DOHH2 (cell line): ENCODE data around the gene NDP.

Experiments used
- H3F3A ChIP-seq: fragments of 200-600 bp; sonication (generic), shearing (Covaris generic); 2 replicates; pipeline ENCODE4 v1.6.0; 2016; ENCODE audit warnings: antibody characterized with exemption, mild to moderate bottlenecking; ENCODE audit not compliant: control insufficient read depth, insufficient read depth
- H3K27ac ChIP-seq: fragments of 200-600 bp; sonication (generic); 2 replicates; pipeline ENCODE4 v1.5.1; 2014; ENCODE audit warnings: low read depth, mild to moderate bottlenecking, low read length, moderate library complexity
- H3K27me3 ChIP-seq: fragments of 200-600 bp; sonication (generic); 2 replicates; pipeline ENCODE4 v1.6.1; 2014; ENCODE audit warnings: mild to moderate bottlenecking, low read length, mixed read lengths; ENCODE audit not compliant: control insufficient read depth
- H3K36me3 ChIP-seq: fragments of 200-600 bp; sonication (generic); 2 replicates; pipeline ENCODE4 v1.6.1; 2014; ENCODE audit warnings: mild to moderate bottlenecking, low read length, moderate library complexity, mixed read lengths; ENCODE audit not compliant: control insufficient read depth
- H3K4me1 ChIP-seq: fragments of 200-600 bp; sonication (generic); 2 replicates; pipeline ENCODE4 v1.6.1; 2014; ENCODE audit warnings: mild to moderate bottlenecking, low read length, mixed read lengths; ENCODE audit not compliant: control insufficient read depth
- H3K4me2 ChIP-seq: fragments of 200-600 bp; sonication (generic); 2 replicates; pipeline ENCODE4 v1.6.0; 2014; ENCODE audit warnings: mild to moderate bottlenecking, low read length, moderate library complexity
- H3K4me3 ChIP-seq: fragments of 200-600 bp; sonication (generic); 2 replicates; pipeline ENCODE4 v1.5.1; 2014; ENCODE audit warnings: mild to moderate bottlenecking, low read length, mixed read lengths
- H3K79me2 ChIP-seq: fragments of 200-600 bp; sonication (generic); 2 replicates; pipeline ENCODE4 v1.6.1; 2014; ENCODE audit warnings: mild to moderate bottlenecking, low read length, mixed read lengths; ENCODE audit not compliant: control insufficient read depth
- H3K9me2 ChIP-seq: fragments of 200-600 bp; sonication (generic); replicated peaks from 2 replicates; pipeline ENCODE4 v1.6.1; 2014; ENCODE audit warnings: mild to moderate bottlenecking, low read length, mixed read lengths; ENCODE audit not compliant: control insufficient read depth
- H3K9me3 ChIP-seq: fragments of 200-600 bp; sonication (generic); 2 replicates; pipeline ENCODE4 v1.6.1; 2014; ENCODE audit warnings: antibody characterized with exemption, low read length, mixed read lengths; ENCODE audit not compliant: control insufficient read depth, insufficient read depth
- H4K20me1 ChIP-seq: fragments of 200-600 bp; sonication (generic); 2 replicates; pipeline ENCODE4 v1.6.0; 2014; ENCODE audit warnings: low read depth, mild to moderate bottlenecking, antibody characterized with exemption, low read length, moderate library complexity; ENCODE audit not compliant: control insufficient read depth, insufficient read depth
- EZH2phosphoT487 ChIP-seq: fragments of 200-600 bp; sonication (generic); IDR thresholded peaks from 2 replicates; pipeline ENCODE4 v1.6.1; 2017; ENCODE audit warnings: borderline replicate concordance, mild to moderate bottlenecking, antibody characterized with exemption, low read length, moderate library complexity, mixed read lengths
- TF ChIP-seq, protein P1 (sequence below): fragments of 200-600 bp; sonication (generic); IDR thresholded peaks from one replicate; pipeline ENCODE4 v1.5.1; 2014; ENCODE audit warnings: antibody characterized with exemption, mild to moderate bottlenecking, low read depth, low read length; ENCODE audit not compliant: poor library complexity, severe bottlenecking

NDP gene, protein sequence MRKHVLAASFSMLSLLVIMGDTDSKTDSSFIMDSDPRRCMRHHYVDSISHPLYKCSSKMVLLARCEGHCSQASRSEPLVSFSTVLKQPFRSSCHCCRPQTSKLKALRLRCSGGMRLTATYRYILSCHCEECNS

DNA sequence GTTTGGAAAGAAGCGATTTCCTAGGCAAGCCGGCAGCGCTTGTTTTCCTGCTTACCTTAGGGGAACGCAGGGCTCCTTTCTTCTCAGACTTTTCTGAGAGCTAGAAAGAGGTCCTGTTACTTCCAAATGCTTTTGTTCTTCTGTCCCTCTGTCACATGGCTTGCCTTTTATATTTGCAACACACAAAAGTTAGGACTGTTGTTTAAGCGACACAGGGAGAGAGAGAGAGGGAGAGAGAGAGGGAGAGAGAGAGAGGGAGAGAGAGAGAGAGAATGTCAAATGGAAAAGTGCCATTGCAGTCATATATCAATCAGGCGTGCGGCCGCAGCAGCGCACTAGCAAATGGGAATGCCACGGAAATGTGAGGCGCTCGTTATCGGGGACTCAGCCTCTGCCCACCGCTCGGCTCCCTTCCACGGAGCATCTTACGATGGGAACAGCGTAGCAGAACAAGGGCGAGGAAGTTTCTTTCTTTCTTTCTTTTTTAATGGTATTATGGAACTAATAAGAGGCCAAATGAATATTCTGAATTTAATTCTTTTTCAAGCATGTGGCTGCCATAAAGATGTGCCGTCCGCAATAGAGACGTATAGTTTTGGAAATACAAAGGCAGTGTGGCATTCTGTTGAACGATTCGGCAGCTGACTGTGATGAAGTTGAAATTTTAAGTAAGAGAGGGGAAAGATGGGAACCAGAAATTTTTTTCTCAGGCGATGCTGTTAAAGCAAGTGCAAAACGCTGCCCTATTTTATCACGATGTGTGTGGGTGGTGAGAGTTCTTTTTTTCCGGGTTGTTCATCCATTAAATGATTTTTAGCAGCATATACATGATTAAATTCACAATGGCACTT is at the start of gene NDP:
TSS of gene NDP (minus strand) at position 142 of the 851 bp plus-strand sequence. CDS start 14,745 bp downstream, outside the sequence.
- Histone ChIP-seq H3K36me3 (no peaks in the 10 kb centered on the region), H3K9me3 (no peaks in the 10 kb centered on the region), H3K79me2 (no peaks in the 10 kb centered on the region), H3K4me2 (no peak within 1 kb of the TSS), H3K4me1 (no peaks in the 10 kb centered on the region), H3K27ac (no peak within 1 kb of the TSS), H3K9me2 (no peaks in the 10 kb centered on the region), H3K27me3 (no peaks in the 10 kb centered on the region), H3K4me3 (no peak within 1 kb of the TSS), H4K20me1 (no peaks in the 10 kb centered on the region), H3F3A (no peaks in the 10 kb centered on the region)
- TF ChIP-seq, protein P1, sequence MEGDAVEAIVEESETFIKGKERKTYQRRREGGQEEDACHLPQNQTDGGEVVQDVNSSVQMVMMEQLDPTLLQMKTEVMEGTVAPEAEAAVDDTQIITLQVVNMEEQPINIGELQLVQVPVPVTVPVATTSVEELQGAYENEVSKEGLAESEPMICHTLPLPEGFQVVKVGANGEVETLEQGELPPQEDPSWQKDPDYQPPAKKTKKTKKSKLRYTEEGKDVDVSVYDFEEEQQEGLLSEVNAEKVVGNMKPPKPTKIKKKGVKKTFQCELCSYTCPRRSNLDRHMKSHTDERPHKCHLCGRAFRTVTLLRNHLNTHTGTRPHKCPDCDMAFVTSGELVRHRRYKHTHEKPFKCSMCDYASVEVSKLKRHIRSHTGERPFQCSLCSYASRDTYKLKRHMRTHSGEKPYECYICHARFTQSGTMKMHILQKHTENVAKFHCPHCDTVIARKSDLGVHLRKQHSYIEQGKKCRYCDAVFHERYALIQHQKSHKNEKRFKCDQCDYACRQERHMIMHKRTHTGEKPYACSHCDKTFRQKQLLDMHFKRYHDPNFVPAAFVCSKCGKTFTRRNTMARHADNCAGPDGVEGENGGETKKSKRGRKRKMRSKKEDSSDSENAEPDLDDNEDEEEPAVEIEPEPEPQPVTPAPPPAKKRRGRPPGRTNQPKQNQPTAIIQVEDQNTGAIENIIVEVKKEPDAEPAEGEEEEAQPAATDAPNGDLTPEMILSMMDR, result no peak
- no peak for TF ChIP-seq EZH2phosphoT487

DNA sequence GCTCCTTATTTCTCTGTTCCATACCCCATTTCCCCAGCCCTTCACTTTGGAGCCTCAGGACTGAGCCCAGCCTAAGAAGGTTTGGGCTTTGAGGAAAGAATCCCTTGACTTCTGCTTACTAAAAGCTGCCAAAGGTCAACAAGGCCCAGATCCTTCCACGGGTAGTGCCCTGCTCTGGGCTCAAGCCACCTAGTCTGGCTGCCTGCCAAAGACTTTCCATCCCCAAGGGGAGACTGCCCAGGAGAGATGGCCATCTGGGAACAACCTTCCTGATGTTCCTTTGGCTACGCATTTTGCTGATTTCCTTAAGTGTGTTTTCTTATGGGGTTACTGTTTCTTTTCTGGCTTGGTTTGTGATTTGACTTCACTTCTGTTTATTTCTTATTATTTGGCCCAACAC is 49.8 kb upstream of the NDP start:
- Histone ChIP-seq H3K4me3 (no peak overlapping the region), H3K9me2 (no peaks in the 10 kb centered on the region), H3K4me1 (no peaks in the 10 kb centered on the region), H3K9me3 (no peaks in the 10 kb centered on the region), H4K20me1 (no peaks in the 10 kb centered on the region), H3F3A (no peaks in the 10 kb centered on the region), H3K79me2 (no peaks in the 10 kb centered on the region), H3K27me3 (no peaks in the 10 kb centered on the region), H3K36me3 (no peaks in the 10 kb centered on the region), H3K4me2 (no peak overlapping the region), H3K27ac (no peak overlapping the region)
- no peak for TF ChIP-seq EZH2phosphoT487
- TF ChIP-seq, protein P1, result no peak

DNA sequence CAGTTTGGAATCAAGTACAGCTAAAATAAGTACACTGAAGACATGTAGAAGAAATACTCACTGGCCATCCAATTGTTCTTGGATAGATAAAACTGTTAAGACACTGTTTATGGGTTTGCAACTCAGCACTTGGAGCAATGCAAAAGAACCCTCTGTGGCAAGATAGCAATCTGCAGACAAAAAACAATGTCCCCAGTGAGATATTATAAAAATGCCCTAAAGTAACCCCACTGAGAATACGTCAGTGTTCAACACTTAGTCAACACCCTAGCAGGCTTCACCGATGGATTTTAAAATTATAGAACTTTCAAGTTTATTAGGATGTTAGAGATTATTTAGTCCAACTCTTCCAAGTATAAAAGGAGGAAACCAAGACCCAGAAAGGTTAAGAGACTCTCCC is 47.5 kb upstream of the NDP start:
- TF ChIP-seq, protein P1, result no peak
- TF ChIP-seq EZH2phosphoT487, result no peak
- H3K27ac ChIP-seq, result no peak overlapping the region

More for the DNA sequence above, 47.5 kb upstream of the NDP start:
- H3K27me3 ChIP-seq, result no peaks in the 10 kb centered on the region
- H3K36me3 ChIP-seq, result no peaks in the 10 kb centered on the region
- H3K4me3 ChIP-seq, result no peak overlapping the region
- no peaks in the 10 kb centered on the region for H3K4me1 ChIP-seq
- no peaks in the 10 kb centered on the region for H3K79me2 ChIP-seq
- H3K4me2 ChIP-seq, result no peak overlapping the region
- H3F3A ChIP-seq, result no peaks in the 10 kb centered on the region
- no peaks in the 10 kb centered on the region for H4K20me1 ChIP-seq
- no peaks in the 10 kb centered on the region for H3K9me2 ChIP-seq
- no peaks in the 10 kb centered on the region for H3K9me3 ChIP-seq
